ENCODE data around the gene SPECC1L.

SPECC1L gene

DNA sequence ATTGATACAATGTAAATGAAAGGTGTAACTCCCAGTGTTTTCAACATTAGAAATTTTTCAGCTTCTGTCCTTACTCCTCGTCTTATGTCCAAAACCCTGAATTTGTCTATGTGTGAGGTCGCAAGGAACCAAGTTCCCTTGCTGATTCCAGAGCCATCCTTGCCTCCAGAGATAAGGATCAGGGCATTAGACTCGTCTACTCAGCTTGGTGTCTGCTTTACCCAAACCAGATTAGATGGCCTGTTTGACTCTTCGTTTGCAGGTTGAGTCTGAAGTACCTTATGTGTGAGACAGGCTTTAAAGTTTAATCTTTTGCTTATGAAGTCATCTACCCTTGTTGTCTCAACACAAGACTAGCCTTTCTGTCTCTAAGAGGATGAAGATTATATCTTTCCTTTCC lies 55.6 kb downstream of the SPECC1L start:
- no peak for DNase-seq

- DNase-seq, result no peak
These were observed 57.2 kb downstream of the SPECC1L start for GRCh38 chr22:24327832-24328231.

DNA sequence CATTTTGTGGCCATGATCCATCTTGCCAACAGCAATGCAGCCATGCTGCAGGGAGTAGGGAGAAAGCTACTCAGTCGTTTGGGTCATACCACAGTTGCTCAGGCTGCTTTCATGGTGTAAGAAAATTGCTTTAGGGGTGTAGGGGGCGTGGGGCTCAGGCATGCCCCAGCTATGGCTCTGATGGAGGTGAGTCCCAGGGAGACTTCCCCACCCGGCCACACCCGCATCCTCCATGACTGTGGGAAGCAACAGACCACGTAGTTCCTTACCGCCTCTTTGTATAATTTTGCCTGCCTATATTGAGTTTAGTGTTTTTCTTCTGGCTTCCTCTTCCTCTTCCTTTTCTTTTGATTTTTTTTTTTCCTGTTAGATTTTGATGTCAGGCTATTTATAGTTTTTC lies 58.8 kb downstream of the SPECC1L start:
- DNase-seq, result no peak

GRCh38 chr22:24330636-24331035 lies 60.0 kb downstream of the SPECC1L start:
- DNase-seq, result no peak

DNA sequence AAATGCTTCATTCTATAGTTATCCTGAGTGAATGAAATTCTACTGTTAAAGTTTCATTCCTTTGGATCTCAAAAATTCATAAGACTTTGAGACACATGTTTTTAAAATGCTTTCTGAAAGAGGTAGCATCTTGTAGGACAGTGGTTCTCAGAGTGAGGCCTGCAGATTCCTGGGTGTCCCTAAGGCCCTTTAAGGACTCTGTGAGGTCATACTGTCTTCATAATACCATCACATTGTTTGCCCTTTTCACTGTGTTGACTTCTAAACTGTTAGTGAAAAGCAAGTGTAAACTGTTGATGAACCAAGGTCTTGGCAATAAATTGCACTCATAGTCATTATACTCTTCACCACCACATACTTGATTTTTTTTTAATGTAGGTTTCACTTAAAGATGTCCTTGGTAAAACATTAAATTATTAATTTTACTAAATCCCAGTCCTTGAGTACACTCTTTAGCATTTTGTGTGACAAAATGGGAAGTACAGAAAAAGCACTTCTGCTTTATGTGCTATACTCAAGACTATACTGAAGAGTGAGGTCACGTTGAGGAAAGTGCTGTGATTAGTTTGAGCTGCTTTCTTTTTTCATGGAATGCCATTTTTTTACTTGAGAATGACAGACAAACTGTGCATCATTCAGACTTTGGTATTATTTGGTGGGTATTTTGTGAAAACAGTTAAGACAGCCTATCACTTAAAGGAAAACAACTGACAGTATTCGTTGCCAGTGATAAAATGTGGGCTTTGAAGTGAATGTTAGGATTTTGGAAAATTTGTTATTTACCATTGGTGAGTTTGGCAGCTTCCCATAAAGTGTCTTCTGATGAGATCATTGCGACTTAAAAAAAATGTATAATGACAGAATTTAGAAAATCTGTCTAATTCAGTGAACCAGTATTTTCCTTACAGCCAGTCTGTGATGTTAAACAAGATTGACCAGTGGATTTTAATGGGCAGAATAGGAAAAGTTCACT lies 61.1 kb downstream of the SPECC1L start:
- no peak for DNase-seq

- DNase-seq, result peak; percentile 58
These were observed 62.7 kb downstream of the SPECC1L start for GRCh38 chr22:24333301-24333700.

DNA sequence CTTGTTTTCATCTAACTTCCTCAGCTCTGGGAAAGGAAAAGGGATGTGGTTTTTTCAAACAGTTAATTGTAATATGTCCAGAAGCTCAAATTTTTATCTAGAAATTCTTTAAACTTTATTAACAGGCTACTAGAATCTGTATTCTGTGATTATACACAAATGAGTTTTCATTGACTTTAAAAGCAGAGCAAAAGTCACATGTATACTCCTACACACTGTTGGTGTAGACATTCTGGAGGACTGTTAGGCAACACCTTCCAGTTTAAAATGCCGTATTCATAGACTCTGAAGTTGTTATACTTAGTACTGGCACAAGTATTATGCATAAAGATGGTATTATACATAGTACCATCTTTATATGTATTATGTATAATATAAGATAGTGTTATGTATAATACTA lies 64.9 kb downstream of the SPECC1L start:
- DNase-seq, result no peak

DNA sequence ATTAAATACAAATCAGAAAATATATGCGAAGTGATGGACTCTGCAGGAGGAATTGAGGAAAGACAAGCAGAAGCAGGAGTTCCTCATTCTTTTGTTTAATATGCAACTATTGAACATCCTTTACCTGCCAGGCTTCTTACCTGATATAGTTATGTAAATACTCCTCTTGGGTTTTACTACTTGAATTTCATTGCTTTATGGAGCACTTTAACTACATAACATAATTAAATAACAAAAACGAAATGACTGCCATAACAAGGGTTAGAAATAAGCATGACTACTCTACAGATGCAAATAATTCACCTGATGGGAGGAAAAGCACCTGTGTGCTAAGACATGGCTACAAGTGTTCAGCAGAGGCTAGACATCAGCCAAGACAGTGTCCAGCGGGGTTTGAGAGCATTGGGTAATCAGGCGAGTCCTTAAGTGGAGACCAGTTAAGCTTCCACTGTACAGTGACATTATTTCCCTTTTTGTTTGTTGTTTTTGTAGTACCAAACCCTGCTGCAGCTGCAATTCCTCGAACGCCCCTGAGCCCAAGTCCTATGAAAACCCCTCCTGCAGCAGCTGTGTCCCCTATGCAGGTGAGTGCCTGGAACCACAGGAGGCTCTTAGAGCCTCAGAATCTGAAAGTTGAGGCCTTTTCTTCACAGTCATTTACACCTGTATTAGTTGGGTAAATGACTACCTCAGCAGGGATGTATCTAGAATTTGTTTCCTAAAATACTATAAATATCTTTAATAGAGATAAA lies 67.4 kb downstream of the SPECC1L start:
- DNase-seq, result no peak

- DNase-seq, result no peak
These were observed 68.3 kb downstream of the SPECC1L start for GRCh38 chr22:24338726-24339451.

- DNase-seq, result no peak
These were observed 68.8 kb downstream of the SPECC1L start for GRCh38 chr22:24339452-24339747.

GRCh38 chr22:24341627-24342026 lies 71.0 kb downstream of the SPECC1L start:
- DNase-seq, result no peak

- no peak for DNase-seq
These were observed 80.0 kb downstream of the SPECC1L start for GRCh38 chr22:24350627-24351026.

GRCh38 chr22:24353121-24353520 lies 82.5 kb downstream of the SPECC1L start:
- no peak for DNase-seq

GRCh38 chr22:24355574-24355973 lies 84.9 kb downstream of the SPECC1L start:
- DNase-seq, result no peak

DNA sequence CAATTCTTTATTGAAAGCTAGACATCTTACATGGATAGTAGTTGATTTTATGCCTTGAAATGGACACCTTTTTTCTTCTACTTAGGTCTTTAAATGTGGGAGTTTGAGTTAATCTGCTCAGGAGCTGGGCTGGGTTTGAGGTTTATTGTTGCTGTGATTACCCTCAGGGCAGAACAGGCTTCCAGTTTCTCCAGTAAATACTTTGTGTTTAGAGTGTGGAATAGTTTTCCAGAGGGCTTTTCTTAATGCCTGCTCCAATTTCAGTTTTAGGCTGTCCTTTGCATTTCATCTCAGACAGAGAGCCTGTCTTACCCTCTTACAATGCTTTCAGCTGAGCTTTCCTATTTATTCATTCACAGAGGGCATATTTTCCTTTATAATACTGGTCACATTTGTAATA lies 86.9 kb downstream of the SPECC1L start:
- no peak for DNase-seq

- DNase-seq, result no peak
These were observed 87.6 kb downstream of the SPECC1L start for GRCh38 chr22:24358105-24358836.

GRCh38 chr22:24359452-24360120 lies 89.0 kb downstream of the SPECC1L start:
- DNase-seq, result no peak

DNA sequence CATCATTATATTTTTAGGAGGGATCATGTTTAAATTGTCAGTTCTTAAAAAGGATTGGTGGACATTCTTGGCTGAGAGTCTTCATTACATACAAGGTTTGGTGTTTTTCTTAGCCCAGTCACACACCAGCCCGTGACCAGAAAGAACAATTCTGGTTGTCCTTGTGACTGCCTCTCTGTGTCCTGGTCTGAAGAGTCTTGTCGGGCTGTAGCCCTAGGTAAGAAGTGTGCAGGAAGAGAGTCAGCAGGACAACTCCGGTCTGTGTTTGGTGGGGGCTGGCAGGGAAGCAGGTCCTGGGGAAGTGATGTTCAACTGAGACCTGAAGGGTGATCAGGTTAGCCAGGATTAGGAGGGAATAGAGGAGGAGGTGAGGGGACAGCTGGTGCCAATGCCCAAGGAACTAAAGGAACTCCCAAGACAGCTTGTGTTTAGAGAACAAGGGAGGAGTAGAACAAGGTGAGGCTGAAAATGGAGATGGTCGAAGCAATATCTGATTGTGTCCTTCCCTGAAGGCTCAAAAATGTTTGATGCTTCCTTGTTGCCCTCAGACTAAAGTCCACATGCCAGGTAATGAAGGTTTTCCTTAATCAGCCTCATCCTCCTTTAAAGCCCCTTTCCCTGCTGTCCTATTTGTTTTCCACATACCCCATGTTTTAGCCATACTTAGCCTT lies 91.5 kb downstream of the SPECC1L start:
- DNase-seq, result no peak

GRCh38 chr22:24363243-24363642 lies 92.6 kb downstream of the SPECC1L start:
- DNase-seq, result no peak

DNA sequence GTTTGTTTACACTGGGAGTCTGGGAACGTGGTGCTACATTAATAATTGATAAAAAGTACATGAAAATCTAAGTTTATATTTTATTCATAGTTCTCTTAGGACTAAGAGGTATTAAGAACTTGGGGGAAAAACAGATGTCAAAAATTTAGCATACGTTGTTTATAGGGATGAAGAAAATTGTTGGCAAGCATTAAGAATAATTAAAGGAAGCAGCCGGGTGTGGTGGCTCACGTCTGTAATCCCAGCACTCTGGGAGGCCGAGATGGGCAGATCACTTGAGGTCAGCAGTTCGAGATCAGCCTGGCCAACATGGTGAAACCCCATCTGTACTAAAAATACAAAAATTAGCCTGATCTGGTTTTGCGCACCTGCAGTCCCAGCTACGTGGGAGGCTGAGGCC lies 96.1 kb downstream of the SPECC1L start:
- no peak for DNase-seq

- no peak for DNase-seq
These were observed 97.2 kb downstream of the SPECC1L start for GRCh38 chr22:24367841-24368240.

- DNase-seq, result no peak
These were observed 99.8 kb downstream of the SPECC1L start for GRCh38 chr22:24370401-24370800.

Data from amniotic stem cell (primary cell).